ENCODE results near the gene FZR1.
"Not testable (repeated sequence)": the region's sequence is repeated elsewhere in the genome, so short reads cannot be mapped to it uniquely, and the experiment has no call there.

Gene FZR1

GRCh38 chr19:3497757-3498520, 8.2 kb upstream of the FZR1 start:
- no peak for DNase-seq

GRCh38 chr19:3499738-3500428, 6.2 kb upstream of the FZR1 start:
- DNase-seq: no peak

GRCh38 chr19:3500429-3501101, 5.5 kb upstream of the FZR1 start, which contains the start of gene DOHH:
DOHH (minus strand) TSS chr19:3500674; CDS start chr19:3496814, 3,860 bp downstream.
- peak; percentile 97 for DNase-seq

GRCh38 chr19:3501780-3502179, 4.3 kb upstream of the FZR1 start:
- DNase-seq: no peak

- no peak for DNase-seq
Observed at GRCh38 chr19:3503036-3503572, 3.0 kb upstream of the FZR1 start.

- DNase-seq: no peak
Observed at GRCh38 chr19:3504735-3505134, 1.4 kb upstream of the FZR1 start.

GRCh38 chr19:3506384-3507340, 551 bp downstream of the FZR1 start:
- peak; percentile 49 for DNase-seq

GRCh38 chr19:3507371-3508120, 1.4 kb downstream of the FZR1 start:
- DNase-seq: peak; percentile 52

- DNase-seq: not testable (repeated sequence)
Observed at GRCh38 chr19:3508121-3508661, 2.1 kb downstream of the FZR1 start.

GRCh38 chr19:3508771-3509535, 2.8 kb downstream of the FZR1 start:
- peak; percentile 47 for DNase-seq

- DNase-seq: peak; percentile 68
Observed at GRCh38 chr19:3509566-3509989, 3.5 kb downstream of the FZR1 start.

GRCh38 chr19:3510727-3511126, 4.6 kb downstream of the FZR1 start:
- no peak for DNase-seq

GRCh38 chr19:3511506-3512251, 5.6 kb downstream of the FZR1 start:
- no peak for DNase-seq

- no peak for DNase-seq
Observed at GRCh38 chr19:3512562-3513228, 6.6 kb downstream of the FZR1 start.

- DNase-seq: no peak
Observed at GRCh38 chr19:3513229-3514140, 7.4 kb downstream of the FZR1 start.

- DNase-seq: no peak
Observed at GRCh38 chr19:3514930-3515329, 8.8 kb downstream of the FZR1 start.

- DNase-seq: no peak
Observed at GRCh38 chr19:3515891-3516422, 9.8 kb downstream of the FZR1 start.

All from stimulated activated CD8-positive, alpha-beta memory T cell treated with anti-CD3 and anti-CD28 coated beads, Interleukin-4, amount 100 ng/mL, for 48 hours (primary cell).